ENCODE measurements around the gene FAM78A.

DNA sequence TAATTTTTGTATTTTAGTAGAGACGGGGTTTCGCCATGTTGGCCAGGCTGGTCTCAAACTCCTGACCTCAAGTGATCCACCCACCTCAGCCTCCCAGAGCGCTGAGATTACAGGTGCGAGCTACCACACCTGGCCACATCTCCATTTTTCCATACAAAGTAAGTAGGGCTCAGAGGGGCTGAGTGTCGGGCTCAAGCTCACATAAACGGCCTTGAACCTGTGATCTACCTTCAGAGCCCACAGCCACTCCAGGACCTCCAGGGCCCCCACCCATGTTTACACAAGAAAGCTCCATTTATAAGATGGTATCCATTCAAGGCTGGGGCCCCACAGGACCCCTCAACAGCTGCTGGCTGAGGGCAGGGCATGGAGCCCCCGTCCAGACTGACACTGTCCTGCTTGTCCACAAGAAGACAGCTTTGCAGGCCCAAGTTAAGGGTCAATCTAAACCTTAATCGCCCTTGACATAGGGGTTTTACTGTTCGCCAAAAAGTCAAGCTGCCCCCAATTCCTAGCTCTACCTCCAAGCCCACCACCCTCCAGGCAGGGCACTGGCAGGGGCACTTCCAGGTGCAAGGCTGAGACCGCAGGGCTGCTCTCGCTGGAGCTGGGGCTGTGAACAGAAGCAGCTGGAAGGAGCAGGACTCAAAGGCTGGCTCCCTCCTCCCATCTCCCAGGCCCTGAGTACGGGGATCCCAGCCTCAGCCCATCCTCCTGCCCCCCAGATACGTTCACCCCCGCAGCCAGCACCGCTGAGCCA lies 18.9 kb downstream of the FAM78A start:
- TF ChIP-seq POLR2AphosphoS5 (IDR thresholded peaks at IDR 0.05; ENCODE audit: low read depth, low read length) (no peak), EGR1 (IDR thresholded peaks at IDR 0.05; ENCODE audit: borderline replicate concordance, low read depth, low read length) (no peak)

Measured in H1 (cell line).